G401.6 (cell line): ENCODE results near the gene NECAB2.

Experiments
- FAIRE-seq: peaks from 2 replicates; lab custom pipeline; 2012; peaks lifted over from hg19 to GRCh38; lab: Jason Lieb, UNC

The NECAB2 gene

GRCh38 chr16:84045818-84046470, 77.9 kb downstream of the NECAB2 start:
- no peak for FAIRE-seq

- FAIRE-seq = no peak
Measured at GRCh38 chr16:84047206-84047605, 79.2 kb downstream of the NECAB2 start.

GRCh38 chr16:84047626-84048025, 79.6 kb downstream of the NECAB2 start:
- no peak for FAIRE-seq

- FAIRE-seq = no peak
Measured at GRCh38 chr16:84048270-84048669, 80.2 kb downstream of the NECAB2 start.

- no peak for FAIRE-seq
Measured at GRCh38 chr16:84048871-84049270, 80.8 kb downstream of the NECAB2 start.

- no peak for FAIRE-seq
Measured at GRCh38 chr16:84049403-84050060, 81.5 kb downstream of the NECAB2 start.

GRCh38 chr16:84050316-84050715, 82.3 kb downstream of the NECAB2 start:
- FAIRE-seq = no peak

- FAIRE-seq = no peak
Measured at GRCh38 chr16:84052071-84052622, 84.1 kb downstream of the NECAB2 start.
